GM12891 (cell line): ENCODE results near the gene AATK.

ENCODE experiments used
- POLR2A ChIP-seq: IDR thresholded peaks from 2 replicates; pipeline ENCODE4 v1.6.1; 2011; ENCODE audit warnings: low read depth, low read length, control low read depth
- POLR2AphosphoS5 ChIP-seq: IDR thresholded peaks from 2 replicates; pipeline ENCODE4 v1.6.1; 2011; ENCODE audit warnings: low read depth, low read length, control low read depth

DNA sequence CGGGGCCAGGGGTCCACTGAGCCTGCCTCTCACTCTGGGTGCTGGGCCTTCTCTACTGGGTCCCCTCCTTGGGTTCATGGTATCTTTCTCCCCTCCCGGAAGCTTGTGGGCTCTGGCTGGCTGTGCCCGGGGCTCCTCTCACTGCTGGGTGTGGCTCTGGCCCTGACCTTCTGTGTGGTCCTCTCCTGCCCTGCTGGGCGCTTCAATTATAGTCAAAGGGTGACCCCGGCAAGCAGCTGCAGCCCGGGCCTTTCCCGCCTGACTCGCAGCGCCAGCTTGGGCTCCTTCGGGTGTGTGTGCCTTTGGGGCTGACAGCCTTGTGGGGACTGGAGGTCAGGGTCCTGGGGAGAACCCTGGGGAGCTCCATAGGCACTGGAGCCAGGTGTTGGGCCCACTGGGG, 55.0 kb downstream of the AATK start:
- TF ChIP-seq POLR2A: no peak
- no peak for TF ChIP-seq POLR2AphosphoS5
